HG03064 (cell line): Measurements from ENCODE around the gene USP4.

Experiments
- ATAC-seq: cut with Tn5 transposase; IDR thresholded peaks from one replicate; pipeline ENCODE4 v1.9.1; 2021; ENCODE audit warnings: low read depth; ENCODE audit not compliant: unreplicated experiment

USP4 gene

DNA sequence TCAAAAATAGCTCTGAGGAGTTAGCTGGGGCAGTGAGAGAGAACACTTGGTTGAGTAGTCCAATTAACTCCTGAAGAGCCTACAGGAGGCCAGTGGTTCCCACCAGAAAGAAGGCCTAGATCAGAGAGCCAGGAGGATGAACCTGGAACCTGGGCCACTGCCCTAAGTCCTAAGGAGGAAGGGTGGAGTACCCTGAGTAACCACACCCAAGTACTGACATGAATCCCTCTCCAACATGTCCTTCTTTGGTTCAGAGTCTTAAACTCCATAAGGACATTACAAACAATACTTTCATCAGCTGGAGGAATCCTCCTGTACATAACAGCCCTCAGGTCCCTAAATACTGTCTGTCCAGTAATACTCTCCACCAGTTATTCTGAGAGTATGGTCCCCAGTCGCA lies 37.2 kb downstream of the USP4 start:
- no peak for ATAC-seq

DNA sequence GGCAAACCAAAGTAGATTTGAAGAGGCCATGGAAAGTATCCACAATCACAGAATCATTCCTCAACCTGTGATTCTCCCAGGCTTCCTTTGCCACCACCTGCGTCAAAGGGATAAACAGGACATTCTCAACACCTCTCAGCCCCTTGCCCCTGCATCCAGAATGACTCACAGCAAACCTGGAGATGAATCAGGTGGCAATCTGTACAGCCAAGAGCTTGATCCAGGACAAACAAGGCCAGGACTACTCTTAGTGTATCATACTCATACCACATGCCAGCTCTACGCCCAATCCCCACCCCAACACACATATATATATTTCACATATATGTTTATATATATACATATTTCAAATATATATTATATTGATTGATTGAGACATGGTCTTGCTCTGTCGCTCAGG lies 39.3 kb downstream of the USP4 start:
- ATAC-seq, result no peak

DNA sequence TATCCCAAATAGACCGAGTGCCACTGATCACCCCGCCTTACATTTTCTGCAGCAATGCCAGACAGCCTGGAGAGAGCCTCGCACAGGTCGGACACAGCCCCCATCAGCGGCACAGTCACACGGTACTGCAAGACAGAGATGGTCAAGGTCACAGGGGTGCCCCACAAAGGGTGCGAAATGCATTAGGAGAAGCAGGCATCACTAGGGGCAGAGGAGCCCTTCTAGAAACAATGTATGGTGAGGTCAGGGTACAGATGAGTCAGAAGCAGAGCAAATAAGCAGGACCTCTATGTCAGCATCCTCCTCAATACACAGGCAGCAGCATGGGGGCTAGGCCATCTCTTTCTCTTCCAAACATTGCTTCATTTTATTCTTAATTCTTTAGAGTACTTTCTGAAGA lies 41.3 kb downstream of the USP4 start:
- ATAC-seq, result no peak

DNA sequence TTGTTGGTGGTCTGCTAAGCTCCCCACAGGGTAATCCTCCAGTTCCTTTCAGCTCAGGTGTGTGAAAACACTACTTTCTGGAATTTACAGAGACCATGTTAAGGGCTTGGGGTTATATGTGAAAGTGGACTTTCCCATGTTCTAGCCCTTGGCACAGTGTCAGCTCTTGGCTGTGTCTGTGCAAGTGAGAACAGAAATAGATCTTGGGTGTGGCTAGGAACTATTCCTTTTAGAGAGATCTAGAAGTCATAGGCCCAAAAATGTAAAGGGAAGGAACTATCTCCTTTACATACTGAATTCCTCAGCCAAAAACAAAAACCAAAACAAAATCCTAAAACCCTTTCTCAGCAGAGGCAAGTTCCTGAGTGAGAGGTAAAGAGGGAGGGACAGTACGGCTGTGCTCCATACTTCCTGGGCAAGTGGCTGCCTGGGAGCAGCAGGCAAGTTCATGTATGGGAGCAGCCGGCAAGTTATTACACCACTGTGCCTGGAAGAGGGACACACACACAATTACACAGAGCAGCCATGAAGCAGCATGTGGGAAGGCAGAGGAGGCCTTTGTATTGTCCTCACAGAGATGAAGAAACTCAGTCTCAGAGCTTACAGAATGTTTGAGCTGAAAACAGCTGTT lies 43.0 kb downstream of the USP4 start:
- no peak for ATAC-seq

DNA sequence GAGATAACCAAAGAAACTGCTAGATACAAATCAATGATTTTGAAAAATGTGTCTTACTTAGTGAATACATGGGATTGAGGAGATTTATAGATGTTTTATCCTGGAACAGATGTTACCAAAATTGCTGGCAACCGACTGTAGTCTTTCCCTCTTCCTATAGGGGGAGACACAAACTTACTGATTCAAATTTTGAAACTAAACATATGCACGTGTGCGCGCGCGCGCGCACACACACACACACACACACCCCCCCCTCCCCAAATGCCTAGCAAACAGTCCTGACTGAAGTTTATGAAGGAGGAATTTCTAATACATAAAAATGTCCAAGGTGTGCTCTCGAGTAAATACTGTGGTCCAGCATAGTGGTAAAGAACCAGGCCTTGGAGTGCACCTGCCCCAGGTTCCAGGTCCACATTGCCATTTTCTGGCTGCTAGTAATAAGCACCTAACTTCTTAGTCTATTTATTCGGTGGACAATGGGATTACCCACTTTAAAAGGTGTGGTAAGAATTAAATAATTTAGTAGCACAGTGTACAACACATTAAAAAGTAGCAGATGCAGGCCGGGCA lies 44.3 kb downstream of the USP4 start:
- ATAC-seq, result no peak

DNA sequence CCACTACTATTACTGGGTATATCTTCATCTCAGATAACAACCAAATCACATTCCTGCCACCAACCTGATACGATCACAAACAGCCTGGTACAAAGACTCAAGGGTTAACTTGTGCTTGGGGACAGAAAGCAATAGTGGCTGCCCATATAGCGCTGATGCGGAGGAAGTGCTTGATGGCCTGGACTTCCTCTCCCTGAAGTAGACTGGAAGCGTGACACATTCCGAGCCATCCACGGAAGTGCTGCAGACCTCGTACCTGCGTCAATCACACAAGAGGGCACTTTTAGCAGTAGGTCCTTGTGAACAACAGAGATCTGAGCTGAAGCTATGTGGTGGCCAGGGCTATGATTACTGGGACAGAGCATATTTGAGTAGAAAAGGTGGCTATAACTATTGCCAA lies 45.5 kb downstream of the USP4 start:
- ATAC-seq, result no peak

DNA sequence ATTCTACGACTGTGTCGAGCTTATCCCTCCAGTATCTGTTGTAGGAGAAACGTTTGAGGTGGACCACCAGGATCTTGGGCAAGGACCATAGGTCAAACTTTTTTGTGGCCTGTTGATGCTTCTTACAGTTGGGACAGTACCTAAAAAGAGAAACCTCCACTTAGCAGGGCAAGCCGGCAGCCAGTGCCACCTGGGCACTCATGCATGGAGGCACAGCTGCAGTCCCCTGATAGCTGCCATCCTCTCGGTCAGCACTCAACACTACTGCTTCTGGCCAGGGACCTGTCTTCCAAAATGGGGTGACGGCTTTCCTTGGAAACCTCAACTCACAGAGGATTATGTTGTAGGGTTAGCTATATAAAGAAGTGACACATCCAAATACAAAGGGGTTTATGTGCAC lies 55.9 kb downstream of the USP4 start:
- no peak for ATAC-seq

DNA sequence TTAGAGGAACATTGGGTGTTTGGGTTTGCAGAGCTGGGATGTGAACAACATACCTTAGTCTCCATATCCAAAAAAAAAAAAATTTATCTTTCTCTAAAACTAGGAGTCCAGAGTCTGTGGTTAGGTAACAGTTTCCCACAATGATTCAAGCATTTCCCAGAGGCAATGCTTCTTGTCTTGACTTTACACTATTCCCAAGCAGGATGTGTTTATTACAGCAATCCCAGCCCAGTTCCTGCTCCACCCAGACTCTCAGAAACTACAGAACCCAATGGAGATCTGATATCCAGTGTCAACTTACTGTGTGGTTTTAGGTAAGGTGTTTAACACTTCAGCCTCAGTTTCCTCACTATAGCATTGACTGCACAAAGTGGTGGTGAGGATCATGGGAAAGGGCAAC lies 60.5 kb downstream of the USP4 start:
- ATAC-seq, result no peak

DNA sequence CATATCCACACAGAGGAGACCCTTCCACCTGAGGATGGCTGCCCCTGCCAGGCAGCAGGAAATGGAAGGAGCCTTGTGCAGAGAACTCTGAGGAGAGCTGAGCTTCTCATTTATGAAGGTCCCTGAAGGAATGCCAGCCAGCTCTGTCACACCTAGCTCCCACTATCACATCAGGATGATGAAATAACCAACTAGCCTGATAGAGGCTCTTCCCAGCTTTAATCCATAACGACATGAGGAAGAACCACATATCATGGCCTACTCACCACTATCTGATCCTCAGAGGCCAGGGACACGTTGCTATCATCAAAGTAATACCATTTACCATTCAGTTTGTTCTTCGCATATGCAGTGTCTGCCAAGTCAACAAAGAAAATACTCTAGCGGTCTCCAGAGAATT lies 61.3 kb downstream of the USP4 start:
- ATAC-seq, result no peak

DNA sequence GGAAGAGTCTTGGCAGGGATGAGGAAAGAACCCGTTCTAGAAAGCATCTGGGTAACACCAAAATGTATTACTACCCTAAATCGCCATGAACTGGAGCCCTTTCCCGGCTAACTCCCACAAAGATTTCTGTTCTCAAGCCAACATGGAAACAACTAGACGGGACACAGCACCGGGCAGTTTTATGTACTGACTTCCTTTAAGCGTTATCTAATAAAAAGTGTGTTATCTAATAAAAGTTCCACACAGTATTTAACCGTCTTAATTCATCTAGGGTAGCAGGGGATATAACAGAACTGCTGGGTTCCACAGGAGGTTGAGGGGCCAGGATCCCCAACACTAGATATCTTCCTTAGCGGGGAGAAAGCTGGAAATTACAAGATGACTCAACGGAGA lies 62.5 kb downstream of the USP4 start:
- no peak for ATAC-seq

DNA sequence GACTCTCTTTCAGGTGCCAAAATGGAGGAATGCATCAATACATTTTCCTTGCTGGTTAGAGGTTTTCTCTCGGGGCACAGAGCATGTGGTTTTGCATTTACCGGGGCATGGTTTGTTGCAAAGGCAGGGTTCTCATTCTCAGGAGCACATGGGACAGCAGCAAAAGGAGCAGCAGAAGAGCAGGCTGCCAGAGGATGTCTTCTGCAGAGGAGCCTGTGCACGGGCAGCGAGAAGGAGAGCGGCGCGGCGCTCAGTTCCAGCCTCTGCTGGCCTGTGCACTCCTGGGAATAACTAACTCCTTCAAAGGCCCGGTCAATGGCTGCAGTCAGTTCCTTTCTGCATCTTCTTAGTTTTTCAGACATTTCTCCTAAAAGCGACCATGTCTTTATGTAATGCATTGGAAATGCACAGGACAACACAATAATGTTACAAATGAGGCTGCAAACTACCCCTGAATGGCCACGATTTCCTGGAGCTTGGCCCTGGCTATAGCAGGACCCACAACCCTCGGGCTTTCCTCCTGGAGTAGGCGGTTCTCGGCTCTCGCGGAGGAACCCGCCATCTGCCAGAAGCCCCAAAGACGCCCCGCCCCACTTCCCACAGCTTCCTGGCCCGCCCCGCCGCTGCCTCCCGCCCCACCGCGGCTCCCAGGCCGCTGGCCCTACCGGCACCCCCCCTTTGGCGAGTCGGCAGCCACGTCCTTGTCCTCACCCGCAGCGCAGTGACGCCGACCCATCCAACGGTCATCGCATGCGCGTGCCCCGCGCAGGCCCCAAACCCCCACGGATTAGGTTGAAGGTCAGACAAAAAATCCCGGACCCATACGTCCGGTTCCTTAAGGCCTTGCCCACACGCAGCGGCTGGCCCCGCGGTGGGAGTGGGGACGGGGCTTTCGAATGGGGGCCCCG lies 63.1 kb downstream of the USP4 start, which contains the start of gene C3orf62:
C3orf62 (minus strand) TSS at position 758 of the 908 bp plus-strand sequence; CDS start at position 398, 360 bp downstream.
- ATAC-seq, result no peak

DNA sequence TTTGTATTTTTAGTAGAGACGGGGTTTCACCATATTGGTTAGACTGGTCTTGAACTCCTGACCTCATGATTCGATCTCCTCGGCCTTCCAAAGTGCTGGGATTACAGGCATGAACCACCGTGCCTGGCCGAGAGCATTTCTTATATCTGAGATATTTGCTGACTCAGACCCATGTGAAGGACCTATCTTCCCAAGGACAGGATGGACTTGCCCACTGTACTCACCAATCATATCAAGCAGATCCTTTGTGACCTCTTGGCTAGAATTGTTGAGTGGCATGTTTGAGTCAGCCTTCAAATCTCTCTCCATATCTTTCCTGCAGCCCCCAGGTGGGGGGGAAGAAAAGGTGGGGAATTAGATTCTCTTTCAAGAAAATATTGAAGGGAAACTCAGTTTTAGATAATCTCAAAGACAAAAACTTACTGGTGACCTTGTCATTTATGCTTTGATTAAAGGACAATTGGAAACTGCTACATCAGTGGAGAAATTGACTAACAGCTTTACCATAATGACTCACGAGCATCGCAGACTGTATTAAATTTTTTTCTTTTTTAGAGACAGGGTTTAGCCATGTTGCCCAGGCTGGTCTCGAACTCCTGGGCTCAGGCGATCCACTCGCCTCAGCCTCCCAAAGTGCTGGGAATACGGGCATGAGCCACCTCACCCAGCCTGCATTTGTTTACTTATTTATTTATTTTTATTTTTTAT lies 65.9 kb downstream of the USP4 start:
- ATAC-seq, result no peak

DNA sequence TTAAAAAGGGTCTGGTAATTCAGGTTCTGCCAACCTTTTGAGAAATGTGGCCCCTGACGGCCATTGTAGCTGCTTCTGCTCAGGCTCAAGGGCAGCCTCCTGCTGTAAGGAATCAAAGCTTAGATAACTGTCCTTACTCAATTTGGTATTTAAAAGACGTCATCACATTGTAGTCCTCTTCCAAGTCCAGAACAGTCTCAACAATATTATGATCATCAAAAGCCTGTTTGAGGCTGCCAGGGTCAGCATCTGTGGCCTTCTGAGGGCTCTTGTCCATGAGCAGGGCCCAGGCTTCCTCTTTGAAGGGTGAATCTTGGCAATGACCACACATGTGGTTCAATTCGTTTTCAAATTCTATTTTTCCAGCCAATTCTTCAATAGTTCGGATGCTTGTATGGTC lies 68.8 kb downstream of the USP4 start:
- ATAC-seq, result no peak

DNA sequence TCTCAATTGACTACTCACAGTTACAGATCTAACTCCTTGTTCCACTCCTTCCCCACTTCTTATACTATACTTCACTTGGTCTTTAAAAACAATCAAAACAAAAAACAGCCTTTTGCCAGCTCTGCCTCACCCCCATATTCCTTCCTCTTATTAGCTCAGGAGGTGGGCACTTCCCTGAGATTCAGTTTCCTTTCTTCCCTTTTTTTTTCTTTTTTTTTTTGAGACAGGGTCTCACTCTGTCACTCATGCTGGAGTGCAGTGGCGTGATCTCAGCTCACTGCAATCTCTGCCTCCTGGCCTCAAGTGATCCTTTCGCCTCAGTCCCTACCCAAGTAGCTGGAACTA lies 69.7 kb downstream of the USP4 start:
- ATAC-seq, result no peak

DNA sequence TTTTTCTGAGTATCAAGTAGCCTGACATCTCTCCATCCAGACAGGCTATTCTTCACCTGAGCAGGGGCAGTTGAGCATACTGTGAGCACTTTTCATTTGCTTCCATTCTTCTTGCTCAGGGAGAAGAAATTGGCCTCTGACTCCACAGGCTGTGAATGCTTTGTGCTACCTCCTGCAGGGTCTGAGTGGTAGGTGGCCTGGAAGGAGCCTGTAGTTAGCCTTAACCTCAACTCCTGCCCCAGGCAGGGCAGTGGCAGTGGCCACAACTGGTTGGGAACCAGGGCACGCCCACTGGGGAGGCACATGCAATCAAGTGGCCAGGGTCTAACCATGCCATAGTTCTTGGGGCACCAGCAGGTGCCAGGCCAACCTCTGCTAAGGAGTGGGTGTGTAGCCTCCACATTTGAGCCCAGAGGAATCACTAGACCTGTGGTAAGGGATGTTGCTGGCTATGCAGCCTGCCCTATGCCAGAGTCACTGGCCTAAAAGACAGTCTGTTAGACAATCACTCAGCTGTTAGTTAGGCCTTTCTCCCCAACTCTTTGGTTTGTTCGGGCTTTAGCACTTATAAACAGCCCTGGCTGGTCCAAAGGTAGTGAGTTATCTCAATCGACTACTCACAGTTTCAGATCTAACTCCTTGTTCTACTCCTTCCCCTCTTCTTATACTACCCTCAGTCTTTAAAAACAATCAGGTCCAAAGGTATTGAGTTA lies 70.3 kb downstream of the USP4 start:
- no peak for ATAC-seq

DNA sequence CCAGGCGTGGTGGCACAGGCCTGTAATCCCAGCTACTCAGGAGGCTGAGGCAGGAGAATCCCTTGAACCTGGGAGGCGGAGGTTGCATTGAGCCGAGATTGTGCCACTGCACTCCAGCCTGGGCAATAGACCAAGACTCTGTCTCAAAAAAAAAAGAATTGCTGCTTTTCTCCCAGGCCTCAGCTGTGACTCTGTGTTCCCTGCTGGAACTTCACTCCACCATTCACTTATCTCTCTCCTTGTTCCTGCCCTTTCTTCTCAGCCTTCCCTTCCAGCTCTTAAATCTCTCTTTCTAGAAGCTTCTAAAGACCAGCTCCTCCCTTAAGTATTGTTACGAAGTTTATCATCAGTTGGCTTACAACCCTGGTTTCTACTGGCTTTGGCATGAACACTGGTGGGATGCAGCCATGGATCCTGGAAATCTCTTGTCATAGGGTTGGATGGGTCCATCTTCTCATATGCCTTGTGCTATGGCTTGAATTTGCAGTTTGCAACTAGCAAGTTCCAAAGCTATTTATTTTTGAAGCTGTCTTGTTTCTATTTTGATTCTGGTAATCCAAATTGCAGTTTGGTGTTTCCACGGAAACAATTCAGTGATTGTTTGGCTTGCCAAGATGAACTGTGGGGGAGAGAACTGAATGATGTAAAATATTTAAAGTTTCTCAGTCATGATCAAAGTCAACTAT lies 73.3 kb downstream of the USP4 start:
- ATAC-seq, result no peak

DNA sequence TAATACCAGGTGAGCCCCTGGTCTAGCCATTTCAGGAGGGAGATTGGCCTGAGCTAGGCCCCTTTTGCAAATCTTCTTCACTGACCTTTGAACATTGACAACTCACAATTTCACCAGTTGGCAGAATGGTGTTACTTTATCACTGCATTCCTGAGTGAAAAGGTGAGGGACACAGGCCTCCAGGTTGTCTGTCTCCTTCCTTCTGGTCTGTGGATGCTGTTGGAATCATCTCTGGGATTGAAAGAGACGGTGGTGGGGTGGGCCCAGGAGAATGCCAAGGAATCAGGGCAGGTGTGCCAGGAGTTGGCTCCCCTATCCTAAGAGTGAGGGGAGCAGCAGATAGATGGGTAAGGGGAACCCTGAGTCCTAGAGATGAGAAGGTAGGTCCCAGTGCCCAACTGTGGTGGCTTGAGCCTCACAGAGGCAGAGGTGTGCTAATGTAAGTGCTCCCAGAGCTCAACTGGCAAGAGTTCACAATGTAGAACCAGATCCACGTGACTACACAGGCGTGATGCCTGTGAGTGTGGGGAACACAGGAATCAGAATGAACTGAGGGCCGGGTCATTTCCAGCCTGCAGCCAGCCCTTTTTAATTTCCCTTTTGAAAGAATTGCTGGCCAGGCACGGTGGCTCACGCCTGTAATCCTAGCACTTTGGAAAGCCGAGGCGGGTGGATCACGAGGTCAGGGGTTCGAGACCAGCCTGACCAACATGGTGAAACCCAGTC lies 74.0 kb downstream of the USP4 start:
- ATAC-seq, result no peak

DNA sequence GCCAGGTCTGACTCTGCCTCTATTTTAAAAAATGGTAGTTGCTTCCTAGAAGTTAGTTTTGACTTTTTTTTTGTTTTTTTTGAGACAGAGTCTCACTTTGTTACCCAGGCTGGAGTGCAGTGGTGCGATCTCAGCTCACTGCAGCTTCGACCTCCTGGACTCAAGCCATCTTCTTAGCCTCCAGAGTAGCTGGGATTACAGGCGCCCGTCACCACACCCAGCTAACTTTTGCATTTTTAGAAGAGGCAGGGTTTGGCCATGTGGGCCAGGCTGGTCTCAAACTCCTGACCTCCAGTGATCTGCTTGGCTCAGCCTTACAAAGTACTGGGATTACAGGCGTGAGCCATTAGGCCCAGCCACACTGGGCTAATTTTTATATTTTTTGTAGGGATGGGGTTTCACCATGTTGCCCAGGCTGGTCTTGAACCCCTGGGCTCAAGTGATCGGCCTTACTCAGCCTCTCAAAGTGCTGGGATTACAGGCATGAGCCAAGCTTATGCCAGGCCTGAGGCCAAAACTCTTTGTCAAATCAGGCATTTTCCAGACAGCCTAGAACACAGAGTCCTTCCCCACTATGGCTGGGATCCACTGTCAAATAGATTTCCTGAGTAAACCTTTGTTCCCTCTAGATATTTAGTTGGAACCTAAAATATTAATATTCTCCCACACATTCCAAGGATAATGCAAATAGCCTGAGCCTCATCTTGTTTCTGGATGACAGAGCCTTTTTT lies 76.5 kb downstream of the USP4 start:
- no peak for ATAC-seq
